Urinary bladder (tissue), 4 donors: ENCODE results near the gene GOLGA2. TPM values are rescaled to one million over a fixed set of nuclear protein-coding genes. Genes with fewer than 3 reads are reported as not detected.

Experiments used
- DNase-seq: peaks from one replicate; pipeline ENCODE4 v3.0.0-alpha.2; 2015; ENCODE audit errors: extremely low spot score
- H3K27ac ChIP-seq: one replicate; pipeline ENCODE4 v1.5.1; 2013; ENCODE audit warnings: low read depth, mild to moderate bottlenecking, moderate library complexity
- H3K36me3 ChIP-seq: one replicate; pipeline ENCODE4 v1.6.1; 2013; ENCODE audit warnings: mild to moderate bottlenecking, moderate library complexity; ENCODE audit not compliant: insufficient read depth
- H3K4me1 ChIP-seq: one replicate; pipeline ENCODE4 v1.6.1; 2013; ENCODE audit warnings: mild to moderate bottlenecking, moderate library complexity; ENCODE audit not compliant: insufficient read depth
- H3K4me3 ChIP-seq: one replicate; pipeline ENCODE4 v1.5.1; 2013; ENCODE audit warnings: low read depth, low read length
- WGBS: extraction: QIAGEN DNeasy Blood & Tissue Kit; methylation state at CpG from one replicate; pipeline ENCODE4 v1.1.7; 2013; 5-methylcytosine and 5-hydroxymethylcytosine counted together
- polyA plus RNA-seq: library from polyadenylated mRNA; stranded (reverse); fragments of 200-250 nt; gene quantifications from one replicate; pipeline ENCODE4 v1.2.3, GENCODE V29; 2013
- total RNA-seq: library from RNA; depleted of rRNA; stranded (reverse); fragments of >200 nt; gene quantifications from one replicate; pipeline ENCODE4 v1.2.3, GENCODE V29; 2014
- donor health status: healthy with polysubstance abuse.
- donor health status: healthy.

Gene GOLGA2, protein sequence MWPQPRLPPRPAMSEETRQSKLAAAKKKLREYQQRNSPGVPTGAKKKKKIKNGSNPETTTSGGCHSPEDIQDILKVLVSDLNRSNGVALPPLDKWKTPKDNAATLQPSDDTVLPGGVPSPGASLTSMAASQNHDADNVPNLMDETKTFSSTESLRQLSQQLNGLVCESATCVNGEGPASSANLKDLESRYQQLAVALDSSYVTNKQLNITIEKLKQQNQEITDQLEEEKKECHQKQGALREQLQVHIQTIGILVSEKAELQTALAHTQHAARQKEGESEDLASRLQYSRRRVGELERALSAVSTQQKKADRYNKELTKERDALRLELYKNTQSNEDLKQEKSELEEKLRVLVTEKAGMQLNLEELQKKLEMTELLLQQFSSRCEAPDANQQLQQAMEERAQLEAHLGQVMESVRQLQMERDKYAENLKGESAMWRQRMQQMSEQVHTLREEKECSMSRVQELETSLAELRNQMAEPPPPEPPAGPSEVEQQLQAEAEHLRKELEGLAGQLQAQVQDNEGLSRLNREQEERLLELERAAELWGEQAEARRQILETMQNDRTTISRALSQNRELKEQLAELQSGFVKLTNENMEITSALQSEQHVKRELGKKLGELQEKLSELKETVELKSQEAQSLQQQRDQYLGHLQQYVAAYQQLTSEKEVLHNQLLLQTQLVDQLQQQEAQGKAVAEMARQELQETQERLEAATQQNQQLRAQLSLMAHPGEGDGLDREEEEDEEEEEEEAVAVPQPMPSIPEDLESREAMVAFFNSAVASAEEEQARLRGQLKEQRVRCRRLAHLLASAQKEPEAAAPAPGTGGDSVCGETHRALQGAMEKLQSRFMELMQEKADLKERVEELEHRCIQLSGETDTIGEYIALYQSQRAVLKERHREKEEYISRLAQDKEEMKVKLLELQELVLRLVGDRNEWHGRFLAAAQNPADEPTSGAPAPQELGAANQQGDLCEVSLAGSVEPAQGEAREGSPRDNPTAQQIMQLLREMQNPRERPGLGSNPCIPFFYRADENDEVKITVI
- 147 TPM for total RNA-seq
- polyA plus RNA-seq: 88.9 TPM

GRCh38 chr9:128275198-128276007 is at the start of gene GOLGA2:
Gene GOLGA2, minus strand, starts transcription at chr9:128276007. Its CDS starts 31 bp downstream, at chr9:128275976.
- DNase-seq: no peak
- WGBS: under 1% methylated on average over 57 of the region's 57 CpGs
- H3K36me3 ChIP-seq: no peaks in the 10 kb centered on the region
- H3K4me3 ChIP-seq: peak within 1 kb of the TSS; percentile 91
- no peaks in the 10 kb centered on the region for H3K4me1 ChIP-seq
- peak within 1 kb of the TSS; percentile 85 for H3K27ac ChIP-seq

- Histone ChIP-seq H3K36me3 (no peaks in the 10 kb centered on the region), H3K4me1 (peaks cover 1% of the 10 kb centered on the region), H3K4me3 (no peak overlapping the region), H3K27ac (no peak overlapping the region)
- WGBS: 95% methylated on average over 1 of the region's 1 CpG
- DNase-seq: no peak
Measured at GRCh38 chr9:128324401-128324800, 48.6 kb upstream of the GOLGA2 start.

DNA sequence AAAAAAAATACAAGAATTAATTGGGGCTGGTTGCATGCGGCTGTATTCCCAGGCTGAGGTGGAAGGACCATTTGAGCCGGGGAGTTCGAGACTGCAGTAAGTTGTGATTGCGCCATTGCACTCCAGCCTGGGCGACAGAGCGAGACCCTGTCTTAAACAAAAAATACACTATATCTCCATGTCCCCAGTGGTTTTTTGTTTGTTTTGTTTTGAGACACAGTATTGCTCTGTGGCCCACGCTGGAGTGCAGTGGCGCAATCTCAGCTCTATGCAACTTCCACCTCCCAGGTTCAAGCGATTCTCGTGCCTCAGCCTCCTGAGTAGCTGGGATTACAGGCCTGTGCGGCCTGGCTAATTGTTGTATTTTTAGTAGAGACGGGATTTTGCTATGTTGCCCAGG is 48.0 kb upstream of the GOLGA2 start:
- no peak overlapping the region for H3K27ac ChIP-seq
- 89% methylated on average over 12 of the region's 12 CpGs for WGBS

DNA sequence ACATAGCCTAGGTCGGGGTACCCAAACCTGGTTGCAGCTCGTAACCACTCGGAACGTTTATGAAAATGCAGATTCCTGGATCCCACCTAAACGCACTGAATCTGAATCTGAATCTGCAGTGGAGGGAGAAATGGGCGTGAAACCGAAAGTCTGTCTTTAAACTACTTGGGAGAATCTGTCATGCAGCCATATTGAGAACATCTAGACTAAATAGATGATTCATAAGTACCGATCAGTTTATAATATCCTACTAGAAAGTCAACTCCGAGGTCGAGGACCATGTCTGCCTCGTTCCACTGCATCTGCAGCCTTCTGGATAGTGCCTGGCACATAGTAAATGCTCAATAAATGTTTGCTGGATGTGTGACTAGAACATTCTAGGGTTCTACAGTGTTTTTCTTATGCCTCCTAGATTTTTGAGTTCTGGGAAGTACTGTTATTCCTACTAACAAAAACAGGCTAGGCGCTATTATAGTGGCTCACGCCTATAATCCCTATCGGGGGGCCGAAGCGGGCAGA is 47.5 kb upstream of the GOLGA2 start:
- DNase-seq: no peak
- peak overlapping the region; percentile 80 for H3K4me3 ChIP-seq
- H3K4me1 ChIP-seq: peaks cover 1% of the 10 kb centered on the region
- WGBS: 22% methylated on average over 16 of the region's 16 CpGs
- H3K36me3 ChIP-seq: no peaks in the 10 kb centered on the region
- H3K27ac ChIP-seq: peak overlapping the region; percentile 63

More for the DNA sequence above, 48.0 kb upstream of the GOLGA2 start:
- DNase-seq: no peak
- Histone ChIP-seq H3K4me1 (peaks cover 1% of the 10 kb centered on the region), H3K36me3 (no peaks in the 10 kb centered on the region), H3K4me3 (peak overlapping the region; percentile 80)

DNA sequence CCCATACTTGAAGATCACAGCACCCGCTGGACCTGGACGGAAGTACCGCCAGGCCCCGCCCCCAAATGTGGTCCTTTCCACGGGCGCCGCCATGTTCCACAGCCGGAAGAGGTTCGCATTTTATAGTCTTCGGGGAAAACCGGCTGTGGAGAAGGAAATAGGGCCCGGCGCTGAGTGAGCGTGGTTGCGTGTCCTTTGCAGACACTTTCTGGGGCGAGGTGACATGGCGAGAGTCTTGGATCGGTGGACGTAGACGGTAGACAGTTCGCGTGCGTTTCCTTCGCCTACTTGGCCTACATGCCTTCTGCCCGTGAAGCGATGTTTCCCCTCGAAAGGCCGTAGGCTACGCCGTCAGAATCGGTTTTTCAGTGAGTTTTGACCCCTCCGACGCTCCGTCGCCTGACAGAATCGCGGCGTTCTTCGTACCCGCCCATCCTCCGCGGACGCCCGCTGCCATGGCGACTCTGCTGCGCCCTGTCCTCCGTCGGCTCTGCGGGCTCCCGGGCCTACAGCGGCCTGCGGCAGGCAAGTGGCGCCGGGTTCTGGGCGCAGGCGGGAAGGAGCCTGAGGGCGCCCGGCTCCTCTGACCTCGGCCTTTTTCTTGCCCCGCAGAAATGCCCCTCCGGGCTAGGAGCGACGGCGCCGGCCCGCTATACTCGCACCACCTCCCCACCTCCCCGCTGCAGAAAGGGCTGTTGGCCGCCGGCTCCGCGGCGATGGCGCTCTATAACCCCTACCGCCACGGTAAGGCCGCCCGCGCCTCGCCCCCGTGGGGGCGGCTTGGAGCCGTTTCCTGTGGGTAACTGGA is 46.8 kb upstream of the GOLGA2 start, which contains the start of the genes COQ4 and TRUB2:
COQ4 (plus strand) TSS at position 436 of the 808 bp plus-strand sequence; CDS start at position 456, 20 bp downstream.
TRUB2 (minus strand) TSS at position 44 of the 808 bp plus-strand sequence; CDS start at position 5, 39 bp downstream.
- Histone ChIP-seq H3K4me1 (peaks cover 1% of the 10 kb centered on the region), H3K4me3 (peak within 1 kb of the TSS; percentile 80), H3K36me3 (no peaks in the 10 kb centered on the region), H3K27ac (peak within 1 kb of the TSS; percentile 63)
- under 1% methylated on average over 83 of the region's 83 CpGs for WGBS
- DNase-seq: peak; percentile 91

- peak overlapping the region; percentile 80 for H3K4me3 ChIP-seq
- WGBS: 1% methylated on average over 21 of the region's 21 CpGs
- H3K27ac ChIP-seq: no peak overlapping the region
- no peak for DNase-seq
- H3K36me3 ChIP-seq: no peaks in the 10 kb centered on the region
- H3K4me1 ChIP-seq: peaks cover 1% of the 10 kb centered on the region
Measured at GRCh38 chr9:128321879-128322403, 46.1 kb upstream of the GOLGA2 start.

DNA sequence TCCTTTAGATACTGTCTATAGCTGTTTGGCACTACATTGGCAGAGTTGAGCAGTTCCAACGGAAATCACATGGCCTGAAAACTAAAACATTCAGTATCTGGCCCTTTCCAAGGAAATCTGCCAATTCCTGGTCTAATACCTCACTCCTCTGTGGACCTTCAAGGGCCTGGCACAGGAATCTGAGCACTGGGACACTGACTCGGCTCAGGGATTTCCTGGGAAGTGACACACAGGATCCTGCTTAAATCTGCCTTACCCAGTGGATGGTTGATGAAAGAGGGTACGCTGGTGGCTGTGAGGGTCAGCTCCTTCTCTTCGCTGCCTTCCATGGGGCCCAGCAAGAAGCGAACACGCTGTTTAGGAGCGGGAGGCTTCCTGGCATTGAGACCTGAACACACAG is 45.5 kb upstream of the GOLGA2 start:
- peaks cover 1% of the 10 kb centered on the region for H3K4me1 ChIP-seq
- 78% methylated on average over 7 of the region's 7 CpGs for WGBS
- no peak for DNase-seq
- H3K27ac ChIP-seq: no peak overlapping the region
- no peaks in the 10 kb centered on the region for H3K36me3 ChIP-seq
- H3K4me3 ChIP-seq: peak overlapping the region; percentile 80

DNA sequence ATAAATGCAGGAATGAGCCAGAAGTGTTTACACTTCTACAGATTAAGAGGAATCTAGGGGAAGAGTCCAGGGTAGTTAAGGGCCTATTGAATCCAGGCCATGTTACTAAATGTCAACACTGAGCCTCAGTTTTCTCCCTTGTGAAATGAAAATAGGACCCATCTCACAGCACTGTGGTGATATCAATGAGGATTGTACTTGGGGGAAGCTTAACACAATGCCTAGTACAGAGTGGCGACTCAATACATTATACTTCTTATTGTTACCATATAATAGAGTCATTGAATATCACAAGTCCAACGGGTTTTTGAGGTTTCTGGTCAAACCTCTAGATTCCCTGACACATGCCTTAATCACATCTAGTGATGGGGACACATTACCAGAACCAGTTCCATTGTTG is 41.8 kb upstream of the GOLGA2 start:
- Histone ChIP-seq H3K4me3 (no peak overlapping the region), H3K36me3 (no peaks in the 10 kb centered on the region), H3K27ac (no peak overlapping the region), H3K4me1 (no peaks in the 10 kb centered on the region)
- no peak for DNase-seq
- 70% methylated on average over 2 of the region's 2 CpGs for WGBS

DNA sequence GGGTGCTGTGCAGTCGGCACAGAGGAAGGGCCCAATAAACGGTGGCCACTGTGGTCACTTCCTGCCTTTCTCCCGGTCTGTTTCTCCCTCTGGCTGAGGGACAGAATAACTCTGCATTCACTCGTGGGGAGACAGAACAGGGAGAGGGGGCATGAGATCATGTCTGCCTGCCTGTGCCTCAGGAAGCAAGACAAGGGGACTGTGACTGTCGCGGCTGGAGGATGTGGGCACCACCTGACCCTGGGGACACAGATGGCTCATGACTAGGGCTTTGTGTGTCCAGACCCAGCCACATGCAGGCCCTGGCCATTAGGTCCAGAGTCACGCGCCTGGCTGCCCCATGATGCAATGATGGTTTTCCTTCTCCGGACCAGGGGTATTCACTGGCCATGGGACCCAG is 40.6 kb upstream of the GOLGA2 start:
- no peak for DNase-seq
- no peaks in the 10 kb centered on the region for H3K4me1 ChIP-seq
- H3K36me3 ChIP-seq: no peaks in the 10 kb centered on the region
- H3K4me3 ChIP-seq: no peak overlapping the region
- H3K27ac ChIP-seq: no peak overlapping the region
- whole genome bisulfite sequencing: 76% methylated on average over 9 of the region's 9 CpGs

DNA sequence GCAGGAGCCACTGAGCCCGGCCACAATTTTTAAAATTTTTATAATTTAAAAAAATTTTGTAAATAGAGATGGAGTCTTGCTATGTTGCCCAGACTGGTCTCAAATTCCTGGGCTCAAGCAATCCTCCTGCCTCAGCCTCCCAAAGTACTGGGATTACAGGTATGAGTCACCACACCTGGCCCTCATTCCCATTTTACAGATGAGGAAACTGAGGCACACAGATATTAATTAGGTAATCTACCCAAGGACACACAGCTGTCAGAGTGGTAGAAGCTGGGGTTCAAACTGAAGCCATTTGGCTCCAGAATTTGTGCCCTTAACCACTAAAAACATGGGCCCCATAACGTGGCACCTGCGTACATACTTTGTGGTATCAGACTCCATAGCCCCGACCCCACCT is 38.9 kb upstream of the GOLGA2 start:
- DNase-seq: no peak
- Histone ChIP-seq H3K27ac (no peak overlapping the region), H3K36me3 (peaks cover 3% of the 10 kb centered on the region), H3K4me3 (no peak overlapping the region), H3K4me1 (no peaks in the 10 kb centered on the region)
- 93% methylated on average over 4 of the region's 4 CpGs for WGBS

DNA sequence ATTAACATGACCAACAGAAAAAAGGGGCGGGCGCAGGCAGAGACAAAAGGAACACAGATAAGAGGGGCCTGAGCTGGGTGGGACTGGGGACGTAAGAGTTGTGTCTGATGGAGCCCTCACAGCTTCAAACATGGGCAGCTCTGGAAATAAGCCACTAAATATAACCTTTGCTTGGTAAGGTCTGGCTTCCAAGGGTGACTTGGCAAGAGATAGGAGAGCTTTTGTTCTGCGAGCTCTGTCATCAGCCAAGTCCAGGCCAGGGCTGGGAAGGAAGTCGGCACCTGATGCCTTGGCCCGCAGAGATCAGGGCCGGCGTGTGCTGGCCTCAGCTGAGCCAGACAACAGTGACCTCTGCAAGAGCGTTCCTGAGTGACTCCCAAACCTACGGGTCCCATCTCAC is 34.7 kb upstream of the GOLGA2 start:
- no peak for DNase-seq
- 81% methylated on average over 10 of the region's 10 CpGs for WGBS
- H3K36me3 ChIP-seq: peaks cover 5% of the 10 kb centered on the region
- H3K27ac ChIP-seq: no peak overlapping the region
- H3K4me3 ChIP-seq: no peak overlapping the region
- H3K4me1 ChIP-seq: no peaks in the 10 kb centered on the region

- Histone ChIP-seq H3K36me3 (peaks cover 5% of the 10 kb centered on the region), H3K4me3 (no peak overlapping the region), H3K4me1 (no peaks in the 10 kb centered on the region), H3K27ac (no peak overlapping the region)
- DNase-seq: no peak
- WGBS: 96% methylated on average over 16 of the region's 16 CpGs
Measured at GRCh38 chr9:128309551-128309950, 33.7 kb upstream of the GOLGA2 start.
